Fibroblast of pulmonary artery (primary cell): ENCODE measurements around the gene SOCS1.
"Not testable (repeated sequence)": the region's sequence is repeated elsewhere in the genome, so short reads cannot be mapped to it uniquely, and the experiment has no call there.

Experiments used
- DNase-seq: peaks from one replicate; pipeline ENCODE4 v3.0.0-alpha.2; 2010; ENCODE audit warnings: low read depth
- H3K4me3 ChIP-seq: replicated peaks from 2 replicates; pipeline ENCODE4 v1.5.1; 2011; ENCODE audit warnings: low read depth, mild to moderate bottlenecking, control low read depth, low read length, moderate library complexity
- TF ChIP-seq, protein P1 (sequence below): IDR thresholded peaks from 2 replicates; pipeline ENCODE4 v1.5.1; 2011; ENCODE audit warnings: mild to moderate bottlenecking, control low read depth, low read length, inconsistent platforms; ENCODE audit errors: missing control alignments

Gene SOCS1

DNA sequence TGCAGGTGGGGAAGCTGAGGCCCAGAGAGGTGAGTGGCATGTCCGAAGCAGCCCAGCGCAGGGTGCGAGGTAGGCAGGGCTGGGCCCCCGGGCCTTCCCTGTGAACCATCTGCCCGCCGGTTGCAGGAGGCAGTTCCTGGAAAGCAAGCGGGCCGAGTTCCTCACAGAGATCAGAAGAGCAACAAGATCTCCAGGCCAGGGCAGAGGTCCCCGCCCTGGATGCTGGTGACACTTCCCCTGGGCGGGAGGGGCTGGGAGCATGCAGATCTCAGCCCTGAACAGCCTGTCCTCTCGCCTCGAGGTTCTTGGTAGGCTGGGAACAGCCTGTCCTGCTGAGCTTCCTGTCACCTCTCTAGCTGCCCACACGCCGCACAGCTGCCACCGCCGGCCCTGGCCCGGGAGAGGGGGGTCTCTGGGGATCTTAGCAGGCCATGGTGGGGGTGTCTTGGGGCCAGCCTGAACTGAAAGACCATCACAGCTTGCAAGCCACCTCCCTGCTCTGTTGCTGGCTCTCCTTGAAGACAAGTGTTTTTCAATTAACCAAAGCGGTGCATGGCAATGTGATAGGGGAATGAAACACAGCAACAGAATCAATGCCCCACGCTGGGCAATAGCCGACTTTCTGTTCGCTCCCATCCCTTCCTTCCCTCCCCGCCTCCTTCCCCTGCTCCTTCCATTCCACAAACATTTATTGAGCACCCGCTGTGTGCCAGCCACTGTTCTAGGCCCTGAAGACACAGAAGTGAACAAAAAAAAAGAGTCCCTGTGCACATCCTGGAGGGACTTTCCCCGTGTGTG lies 31.7 kb downstream of the SOCS1 start:
- no peak for DNase-seq
- no peak overlapping the region for H3K4me3 ChIP-seq
- TF ChIP-seq, protein P1, sequence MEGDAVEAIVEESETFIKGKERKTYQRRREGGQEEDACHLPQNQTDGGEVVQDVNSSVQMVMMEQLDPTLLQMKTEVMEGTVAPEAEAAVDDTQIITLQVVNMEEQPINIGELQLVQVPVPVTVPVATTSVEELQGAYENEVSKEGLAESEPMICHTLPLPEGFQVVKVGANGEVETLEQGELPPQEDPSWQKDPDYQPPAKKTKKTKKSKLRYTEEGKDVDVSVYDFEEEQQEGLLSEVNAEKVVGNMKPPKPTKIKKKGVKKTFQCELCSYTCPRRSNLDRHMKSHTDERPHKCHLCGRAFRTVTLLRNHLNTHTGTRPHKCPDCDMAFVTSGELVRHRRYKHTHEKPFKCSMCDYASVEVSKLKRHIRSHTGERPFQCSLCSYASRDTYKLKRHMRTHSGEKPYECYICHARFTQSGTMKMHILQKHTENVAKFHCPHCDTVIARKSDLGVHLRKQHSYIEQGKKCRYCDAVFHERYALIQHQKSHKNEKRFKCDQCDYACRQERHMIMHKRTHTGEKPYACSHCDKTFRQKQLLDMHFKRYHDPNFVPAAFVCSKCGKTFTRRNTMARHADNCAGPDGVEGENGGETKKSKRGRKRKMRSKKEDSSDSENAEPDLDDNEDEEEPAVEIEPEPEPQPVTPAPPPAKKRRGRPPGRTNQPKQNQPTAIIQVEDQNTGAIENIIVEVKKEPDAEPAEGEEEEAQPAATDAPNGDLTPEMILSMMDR = no peak

DNA sequence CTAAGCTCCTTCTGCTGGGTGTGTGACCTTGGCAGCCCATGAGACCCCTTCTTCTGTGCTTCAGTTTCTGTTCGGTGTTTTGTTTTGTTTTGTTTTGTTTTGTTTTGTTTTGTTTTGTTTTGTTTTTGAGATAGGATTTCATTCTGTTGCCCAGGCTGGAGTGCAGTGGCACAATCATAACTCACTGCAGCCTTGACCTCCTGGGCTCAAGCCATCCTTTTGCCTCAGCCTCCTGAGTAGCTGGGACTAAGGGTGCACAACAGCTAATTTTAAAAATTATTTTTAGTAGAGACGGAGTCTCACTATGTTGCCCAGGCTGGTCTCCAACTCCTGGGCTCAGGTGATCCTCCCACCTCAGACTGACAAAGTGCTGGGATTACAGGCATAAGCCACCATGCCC lies 35.5 kb downstream of the SOCS1 start:
- not testable (repeated sequence) for DNase-seq, H3K4me3 ChIP-seq

DNA sequence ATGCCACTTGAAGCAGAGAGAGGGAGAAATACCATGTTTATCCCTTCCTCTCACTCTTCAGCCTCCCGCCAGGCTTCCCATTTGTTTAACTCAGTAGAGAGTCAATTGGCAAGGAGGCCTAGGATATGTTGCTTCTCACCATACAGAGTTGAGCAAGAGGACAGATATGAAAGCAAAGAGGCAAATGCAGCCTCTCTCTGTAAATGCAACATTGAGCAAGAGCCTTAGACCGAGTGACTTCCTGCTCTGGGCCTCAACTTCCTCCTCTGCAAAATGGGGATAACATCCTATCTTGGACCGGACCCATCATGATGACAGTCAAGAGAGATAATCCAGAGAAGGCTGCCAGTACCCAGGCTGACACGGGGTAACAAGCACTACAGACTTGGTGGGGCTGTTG lies 36.8 kb downstream of the SOCS1 start:
- H3K4me3 ChIP-seq = no peak overlapping the region
- DNase-seq = peak; percentile 45
- TF ChIP-seq, protein P1 = no peak

DNA sequence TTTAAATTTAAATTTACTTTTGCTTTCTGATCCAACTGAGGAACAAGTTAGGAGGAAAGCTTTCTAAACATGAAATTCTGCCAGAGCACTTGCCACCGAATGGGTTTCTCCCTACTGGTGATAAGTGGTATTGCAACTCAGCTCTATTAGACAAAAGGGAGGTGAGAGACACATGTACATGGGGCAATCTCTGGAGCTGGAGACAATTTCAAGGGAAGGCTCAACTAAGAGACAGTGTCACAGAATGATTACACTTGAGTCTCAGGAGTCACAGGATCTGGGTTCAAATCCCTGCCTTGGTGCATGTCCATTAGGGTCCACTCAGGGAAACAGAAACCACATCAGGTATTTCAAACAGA lies 37.4 kb downstream of the SOCS1 start:
- DNase-seq = no peak
- H3K4me3 ChIP-seq = no peak overlapping the region
- TF ChIP-seq, protein P1 = peak; percentile 55

DNA sequence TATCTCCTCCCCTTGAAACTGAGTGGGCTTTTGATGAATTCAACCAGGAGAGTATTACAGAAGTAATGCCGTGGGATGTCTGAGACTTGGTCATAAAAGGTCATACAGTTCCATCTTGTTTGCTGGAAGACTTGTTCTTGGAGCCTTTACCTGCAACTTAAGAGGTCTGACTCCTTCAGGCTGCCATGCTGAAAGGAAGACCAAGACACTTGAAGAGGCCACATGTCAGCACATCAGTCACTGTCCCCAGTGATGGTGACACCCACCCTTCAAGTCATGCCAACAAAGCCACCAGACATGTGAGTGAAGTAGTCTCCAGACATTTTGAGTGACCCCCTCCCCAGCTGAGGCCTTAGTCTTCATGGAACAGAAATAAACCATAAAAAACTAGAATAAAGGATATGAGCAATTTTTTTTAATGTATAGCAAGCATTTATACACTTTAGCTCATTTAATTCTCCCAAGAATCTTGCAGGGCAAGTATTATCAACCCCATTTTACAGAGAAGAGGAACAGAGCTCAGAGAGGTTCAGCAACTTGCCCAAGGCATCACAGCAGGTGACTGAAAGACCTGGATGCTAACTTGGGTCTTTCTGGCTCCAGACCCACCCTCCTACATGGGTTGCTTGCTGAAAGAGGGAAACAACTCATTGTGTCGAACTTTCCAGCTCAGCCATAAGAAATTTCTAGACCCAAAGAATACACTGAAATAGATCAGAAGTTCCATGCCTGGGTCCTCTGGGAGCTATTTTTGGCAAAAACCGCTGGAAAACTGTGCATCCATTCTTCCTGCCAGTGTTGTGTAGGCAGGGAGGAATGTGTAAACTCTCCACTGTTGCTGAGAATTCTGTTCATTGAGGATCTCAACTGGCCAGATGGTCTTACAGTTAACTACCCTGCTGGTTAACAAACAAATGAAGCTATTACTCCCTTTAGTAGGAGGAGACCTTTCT lies 38.1 kb downstream of the SOCS1 start:
- TF ChIP-seq, protein P1 = no peak
- DNase-seq = no peak
- H3K4me3 ChIP-seq = no peak overlapping the region

DNA sequence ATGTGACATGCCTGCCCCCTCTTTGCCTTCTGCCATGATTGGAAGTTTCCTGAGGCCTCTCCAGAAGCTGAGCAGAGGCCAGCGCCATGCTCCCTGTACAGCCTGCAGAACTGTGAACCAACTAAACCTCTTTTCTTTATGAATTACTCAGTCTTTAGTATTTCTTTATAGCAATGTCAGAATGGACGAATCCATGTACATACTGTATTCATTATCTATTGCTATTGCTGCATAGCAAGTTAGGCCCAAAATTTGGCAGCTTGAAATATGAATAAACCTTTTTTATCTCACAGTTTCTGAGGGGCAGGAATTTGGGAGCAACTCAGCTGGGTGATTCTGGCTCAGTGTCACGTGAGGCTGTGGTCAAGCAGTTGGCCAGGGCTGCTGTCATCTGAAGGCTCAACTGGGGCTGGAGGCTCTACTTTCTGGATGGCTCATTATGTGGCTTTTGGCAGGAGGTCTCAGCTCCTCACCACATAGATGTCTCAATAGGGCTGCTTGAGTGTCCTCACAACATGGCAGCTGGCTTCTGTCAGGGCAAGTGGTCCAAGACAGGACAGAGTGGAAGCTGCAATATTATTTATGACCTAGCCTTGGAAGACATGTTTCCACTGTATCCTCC lies 40.0 kb downstream of the SOCS1 start:
- no peak for DNase-seq
- TF ChIP-seq, protein P1 = no peak
- no peak overlapping the region for H3K4me3 ChIP-seq

DNA sequence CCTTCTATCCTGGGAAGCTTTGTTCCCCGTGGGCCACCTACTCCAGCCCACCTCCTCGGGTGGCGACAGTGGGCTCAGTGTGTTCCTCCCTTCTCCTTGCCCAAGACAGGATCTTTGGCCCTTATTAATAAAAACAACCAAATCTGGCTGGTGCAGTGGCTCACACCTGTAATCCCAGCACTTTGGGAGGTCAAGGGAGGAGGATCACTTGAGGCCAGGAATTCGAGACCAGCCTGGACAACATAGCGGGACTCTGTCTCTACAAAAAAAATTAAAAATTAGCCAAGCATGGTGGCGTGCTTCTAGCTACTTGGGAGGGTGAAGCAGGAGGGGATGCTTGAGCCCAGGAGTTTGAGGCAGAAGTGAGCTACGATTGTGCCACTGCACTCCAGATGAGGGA lies 42.2 kb downstream of the SOCS1 start:
- TF ChIP-seq, protein P1 = no peak
- DNase-seq = no peak
- no peak overlapping the region for H3K4me3 ChIP-seq
